IMR-90 (cell line): Measurements from ENCODE around the gene ZG16. TPM values are rescaled to one million over a fixed set of nuclear protein-coding genes. Genes with fewer than 3 reads are reported as not detected.
"Not testable (repeated sequence)": the region's sequence is repeated elsewhere in the genome, so short reads cannot be mapped to it uniquely, and the experiment has no call there.

Experiments used
- ATAC-seq: fragments of 200-7000 bp; cut with Tn5 transposase; 2 replicates; pipeline ENCODE4 v1.9.1; 2020; ENCODE audit warnings: low read depth, mild to moderate bottlenecking, moderate library complexity
- BruUV-seq: library from RNA; stranded (reverse); fragments of 400-500 nt; replicated peaks from 2 replicates; lab custom pipeline; 2021; lab: Mats Ljungman, UMichigan
- CTCF ChIA-PET: fragments of 300-600 bp; formaldehyde crosslinking; extraction: SDS; loops from one replicate; lab custom pipeline; 2021; ENCODE audit warnings: antibody characterized with exemption; lab: Yijun Ruan, JAX
- POLR2A ChIA-PET: fragments of 300-600 bp; sonication (Branson Sonifier 250); formaldehyde crosslinking; loops from one replicate; lab custom pipeline; 2022; ENCODE audit warnings: antibody characterized with exemption; ENCODE audit not compliant: unreplicated experiment; lab: Charles Lee
- DNase-seq: peaks from one replicate; pipeline ENCODE4 v3.0.0; 2013
- H2AFZ ChIP-seq: replicated peaks from 2 replicates; pipeline ENCODE3; 2013; ENCODE audit warnings: low read length, mild to moderate bottlenecking; ENCODE audit not compliant: poor library complexity
- H2AK5ac ChIP-seq: 2 replicates; pipeline ENCODE4 v1.6.1; 2013; ENCODE audit warnings: low read depth, low read length, inconsistent platforms
- H2AK9ac ChIP-seq: replicated peaks from 2 replicates; pipeline ENCODE3; 2013; ENCODE audit warnings: mild to moderate bottlenecking, low read depth, low read length, moderate library complexity; ENCODE audit not compliant: poor library complexity
- H2BK120ac ChIP-seq: 2 replicates; pipeline ENCODE4 v1.6.1; 2013; ENCODE audit warnings: low read depth, low read length, inconsistent platforms
- H2BK15ac ChIP-seq: 3 replicates; pipeline ENCODE4 v1.6.1; 2013; ENCODE audit warnings: low read depth, low read length, inconsistent platforms
- H2BK20ac ChIP-seq: 2 replicates; pipeline ENCODE4 v1.6.1; 2013; ENCODE audit warnings: low read depth, mild to moderate bottlenecking, inconsistent platforms, low read length, moderate library complexity
- H2BK5ac ChIP-seq: 2 replicates; pipeline ENCODE4 v1.6.1; 2013; ENCODE audit warnings: mild to moderate bottlenecking, low read depth, low read length, inconsistent platforms; ENCODE audit not compliant: poor library complexity, severe bottlenecking
- H3K14ac ChIP-seq: replicated peaks from 2 replicates; pipeline ENCODE4 v1.6.1; 2013; ENCODE audit warnings: low read depth, low read length, inconsistent platforms
- H3K18ac ChIP-seq: 2 replicates; pipeline ENCODE4 v1.6.1; 2013; ENCODE audit warnings: low read depth, low read length, control low read depth
- H3K23ac ChIP-seq: 2 replicates; pipeline ENCODE4 v1.6.1; 2013; ENCODE audit warnings: low read depth, low read length, inconsistent platforms
- H3K27ac ChIP-seq: 2 replicates; pipeline ENCODE4 v1.5.1; 2013; ENCODE audit warnings: mild to moderate bottlenecking, control low read depth, low read length; ENCODE audit not compliant: insufficient read depth
- H3K27me3 ChIP-seq: 2 replicates; pipeline ENCODE4 v1.6.1; 2013; ENCODE audit warnings: low read length; ENCODE audit not compliant: control insufficient read depth, insufficient read depth
- H3K36me3 ChIP-seq: 2 replicates; pipeline ENCODE4 v1.6.1; 2013; ENCODE audit warnings: low read length, mixed read lengths; ENCODE audit not compliant: control insufficient read depth, insufficient read depth
- H3K4ac ChIP-seq: 2 replicates; pipeline ENCODE4 v1.6.1; 2013; ENCODE audit warnings: low read depth, low read length, inconsistent platforms
- H3K4me1 ChIP-seq: 2 replicates; pipeline ENCODE4 v1.6.1; 2013; ENCODE audit warnings: low read length, mixed read lengths; ENCODE audit not compliant: control insufficient read depth, insufficient read depth
- H3K4me2 ChIP-seq: 2 replicates; pipeline ENCODE4 v1.6.1; 2013; ENCODE audit warnings: low read depth, mild to moderate bottlenecking, control low read depth, low read length, moderate library complexity
- H3K4me3 ChIP-seq: 2 replicates; pipeline ENCODE4 v1.5.1; 2013; ENCODE audit warnings: low read depth, mild to moderate bottlenecking, control low read depth, low read length, moderate library complexity; ENCODE audit not compliant: insufficient read depth
- H3K56ac ChIP-seq: 2 replicates; pipeline ENCODE4 v1.6.1; 2013; ENCODE audit warnings: low read length, inconsistent platforms; ENCODE audit not compliant: insufficient read depth; ENCODE audit errors: extremely low read depth
- H3K79me1 ChIP-seq, 2 experiments: 2 replicates each; pipeline ENCODE4 v1.6.1; 2013; ENCODE audit warnings: low read length in 2 of 2, inconsistent platforms in 1 of 2, low read depth in 1 of 2
- H3K9ac ChIP-seq: 2 replicates; pipeline ENCODE4 v1.6.1; 2013; ENCODE audit warnings: low read depth, low read length, control low read depth
- H3K9me1 ChIP-seq: 2 replicates; pipeline ENCODE4 v1.6.1; 2013; ENCODE audit warnings: low read length, inconsistent platforms; ENCODE audit not compliant: insufficient read depth
- H3K9me3 ChIP-seq: 2 replicates; pipeline ENCODE4 v1.6.1; 2013; ENCODE audit warnings: low read length; ENCODE audit not compliant: control insufficient read depth, insufficient read depth
- H4K20me1 ChIP-seq: 2 replicates; pipeline ENCODE4 v1.6.1; 2013; ENCODE audit warnings: low read length, inconsistent platforms; ENCODE audit not compliant: insufficient read depth
- H4K5ac ChIP-seq: 2 replicates; pipeline ENCODE4 v1.6.1; 2013; ENCODE audit warnings: mild to moderate bottlenecking, low read depth, low read length, control low read depth
- H4K8ac ChIP-seq, 2 experiments: 2 replicates each; pipeline ENCODE4 v1.6.1; 2013; ENCODE audit warnings: low read depth in 2 of 2, low read length in 2 of 2, control low read depth in 1 of 2, inconsistent platforms in 1 of 2
- H4K91ac ChIP-seq: 2 replicates; pipeline ENCODE4 v1.6.1; 2013; ENCODE audit warnings: low read depth, low read length, inconsistent platforms; ENCODE audit not compliant: insufficient read depth
- WGBS, 2 experiments: methylation state at CpG; one replicate each; pipeline versions ENCODE4 v1.1.5 to v1.1.7; 2013; ENCODE audit warnings: missing lambda C conversion rate in 2 of 2; ENCODE audit not compliant: insufficient read length in 1 of 2; ENCODE audit errors: extremely low coverage in 2 of 2; 5-methylcytosine and 5-hydroxymethylcytosine counted together
- dilution Hi-C: fragments of 300-500 bp; cut with HindIII; formaldehyde crosslinking; loops from one replicate; pipeline ENCODE4 v1.14.3; 2018; ENCODE audit warnings: low sequenced_read_pairs; ENCODE audit not compliant: unreplicated experiment
- in situ Hi-C: fragments of 300-500 bp; cut with MboI; formaldehyde crosslinking; loops from 3 replicates; pipeline ENCODE4 v1.14.3; 2019; ENCODE audit warnings: low sequenced_read_pairs, inconsistent platforms, mixed read lengths
- intact Hi-C: fragments of 100-400 bp; cut with micrococcal nuclease; formaldehyde crosslinking; loops from 2 replicates; pipeline ENCODE4 v1.10.0; 2022
- polyA plus RNA-seq, 3 experiments: library from polyadenylated mRNA; depleted of rRNA; stranded (reverse); fragments of >200 nt; gene quantifications; 2 replicates each; pipeline ENCODE4 v1.2.3, GENCODE V29; 2012; ENCODE audit warnings: low replicate concordance in 1 of 3
- total RNA-seq: library from RNA; depleted of rRNA; stranded (reverse); fragments of >200 nt; gene quantifications from 2 replicates; pipeline ENCODE4 v1.2.3, GENCODE V29; 2012

The ZG16 gene
- total and polyA plus RNA-seq, 2 of the 4 experiments (the other 2 are of a cell fraction): not detected

GRCh38 chr16:29731768-29732601 lies 46.1 kb upstream of the ZG16 start:
- CTCF ChIA-PET, H4K8ac ChIP-seq, H2BK120ac ChIP-seq, H3K4me2 ChIP-seq, H2AK5ac ChIP-seq, POLR2A ChIA-PET, H2BK20ac ChIP-seq, H4K20me1 ChIP-seq, H4K5ac ChIP-seq, H3K23ac ChIP-seq, H3K9me1 ChIP-seq, H3K18ac ChIP-seq, dilution Hi-C loops, DNase-seq, H3K79me1 ChIP-seq, H2AFZ ChIP-seq, in situ Hi-C loops, H3K4ac ChIP-seq, H3K56ac ChIP-seq, H3K27ac ChIP-seq, H3K4me3 ChIP-seq, ATAC-seq, H2BK5ac ChIP-seq, H2BK15ac ChIP-seq, BruUV-seq, H4K91ac ChIP-seq, H3K36me3 ChIP-seq, H2AK9ac ChIP-seq, H3K9me3 ChIP-seq, H3K14ac ChIP-seq, H3K9ac ChIP-seq, H3K4me1 ChIP-seq: not testable (repeated sequence)
- peaks cover 17% of the 10 kb centered on the region for H3K27me3 ChIP-seq
- intact Hi-C loops: loop anchor here (10.0 kb wide), 1 partner anchor 53 kb away; no protein-coding TSS in a partner anchor
- 100% methylated on average over 2 of the region's 13 CpGs; no CpG with 5 or more reads in 1 of the 2 experiments for whole genome bisulfite sequencing, 2 experiments
